HEK293 (cell line): ENCODE data around the gene BCAP31.

Source experiments
- CTCF ChIA-PET: fragments of 350-600 bp; formaldehyde crosslinking; extraction: SDS; loops from one replicate; lab custom pipeline; 2021; ENCODE audit warnings: antibody characterized with exemption; lab: Yijun Ruan, JAX
- POLR2A ChIA-PET: fragments of 300-600 bp; formaldehyde crosslinking; extraction: SDS; loops from one replicate; lab custom pipeline; 2020; ENCODE audit warnings: antibody characterized with exemption, inconsistent platforms; lab: Yijun Ruan, JAX
- H3K27ac ChIP-seq: fragments of 200-500 bp; sonication (Bioruptor generic); 2 replicates; pipeline ENCODE4 v1.5.1; 2014; ENCODE audit warnings: low read depth, low read length, control low read depth, inconsistent platforms; ENCODE audit errors: extremely low read depth
- H3K36me3 ChIP-seq, 2 experiments: fragments of 200-500 bp in 1 of 2; sonication (Bioruptor generic) in 1 of 2; 1 replicate in 1 of 2; 2 replicates in 1 of 2; pipeline ENCODE4 v1.5.1; 2014 to 2017; ENCODE audit warnings: inconsistent platforms in 2 of 2, low read length in 2 of 2; ENCODE audit not compliant: control insufficient read depth in 2 of 2, insufficient read depth in 1 of 2
- H3K4me1 ChIP-seq: fragments of 200-500 bp; sonication (Bioruptor generic); 2 replicates; pipeline ENCODE4 v1.5.1; 2014; ENCODE audit warnings: mild to moderate bottlenecking, low read length, inconsistent platforms; ENCODE audit not compliant: control insufficient read depth, insufficient read depth
- H3K4me3 ChIP-seq: 2 replicates; pipeline ENCODE4 v1.5.1; 2011; ENCODE audit warnings: low read depth, mild to moderate bottlenecking, control low read depth, low read length, moderate library complexity
- H3K9me3 ChIP-seq: fragments of 200-500 bp; sonication (Bioruptor generic); 2 replicates; pipeline ENCODE4 v1.5.1; 2014; ENCODE audit warnings: low read depth, low read length, inconsistent platforms; ENCODE audit not compliant: control insufficient read depth, insufficient read depth
- BCL11B ChIP-seq: fragments of 450-650 bp; formaldehyde crosslinking; IDR thresholded peaks from 2 replicates; pipeline ENCODE4 v1.5.1; 2016; ENCODE audit warnings: low read depth, missing biosample characterization, missing genetic modification characterization
- KLF7 ChIP-seq: fragments of 450-650 bp; formaldehyde crosslinking; IDR thresholded peaks from 2 replicates; pipeline ENCODE4 v1.5.1; 2016; ENCODE audit warnings: missing biosample characterization, missing genetic modification characterization, borderline replicate concordance
- PRDM4 ChIP-seq: fragments of 450-650 bp; formaldehyde crosslinking; IDR thresholded peaks from 2 replicates; pipeline ENCODE4 v1.5.1; 2017; ENCODE audit warnings: missing biosample characterization, missing genetic modification characterization
- TCF7L2 ChIP-seq: IDR thresholded peaks from 2 replicates; pipeline ENCODE4 v1.6.1; 2011; ENCODE audit warnings: low read depth, mild to moderate bottlenecking, inconsistent platforms, low read length, moderate library complexity, borderline replicate concordance
- WT1 ChIP-seq: fragments of 450-650 bp; formaldehyde crosslinking; IDR thresholded peaks from 2 replicates; pipeline ENCODE4 v1.5.1; 2016; ENCODE audit warnings: missing biosample characterization, missing genetic modification characterization
- ZBTB1 ChIP-seq: fragments of 450-650 bp; formaldehyde crosslinking; IDR thresholded peaks from 2 replicates; pipeline ENCODE4 v1.5.1; 2016; ENCODE audit warnings: missing biosample characterization, missing genetic modification characterization
- ZBTB6 ChIP-seq: fragments of 450-650 bp; formaldehyde crosslinking; IDR thresholded peaks from 2 replicates; pipeline ENCODE4 v1.5.1; 2017; ENCODE audit warnings: missing biosample characterization, missing genetic modification characterization
- ZNF10 ChIP-seq: fragments of 450-650 bp; formaldehyde crosslinking; IDR thresholded peaks from 2 replicates; pipeline ENCODE4 v1.5.1; 2017; ENCODE audit warnings: missing biosample characterization, missing genetic modification characterization
- ZNF112 ChIP-seq: fragments of 450-650 bp; formaldehyde crosslinking; IDR thresholded peaks from 2 replicates; pipeline ENCODE4 v1.5.0; 2017; ENCODE audit warnings: missing biosample characterization, missing genetic modification characterization
- ZNF280C ChIP-seq: fragments of 450-650 bp; formaldehyde crosslinking; IDR thresholded peaks from 2 replicates; pipeline ENCODE4 v1.5.1; 2016; ENCODE audit warnings: missing biosample characterization, missing genetic modification characterization
- ZNF335 ChIP-seq: fragments of 450-650 bp; formaldehyde crosslinking; conservative IDR thresholded peaks from 2 replicates; pipeline ENCODE4 v1.5.1; 2016; ENCODE audit warnings: missing biosample characterization, missing genetic modification characterization
- ZNF341 ChIP-seq: fragments of 450-650 bp; formaldehyde crosslinking; IDR thresholded peaks from 2 replicates; pipeline ENCODE4; 2016; ENCODE audit warnings: low read depth, missing biosample characterization, missing genetic modification characterization
- ZNF473 ChIP-seq: fragments of 450-650 bp; formaldehyde crosslinking; IDR thresholded peaks from 2 replicates; pipeline ENCODE4 v1.5.1; 2017; ENCODE audit warnings: missing biosample characterization, missing genetic modification characterization
- ZNF530 ChIP-seq: fragments of 450-650 bp; formaldehyde crosslinking; IDR thresholded peaks from 2 replicates; pipeline ENCODE4 v1.5.1; 2016; ENCODE audit warnings: low read depth, missing biosample characterization, missing genetic modification characterization
- ZNF548 ChIP-seq: fragments of 450-650 bp; formaldehyde crosslinking; IDR thresholded peaks from 2 replicates; pipeline ENCODE4 v1.5.1; 2016; ENCODE audit warnings: missing biosample characterization, missing genetic modification characterization
- ZNF558 ChIP-seq: fragments of 450-650 bp; formaldehyde crosslinking; IDR thresholded peaks from 2 replicates; pipeline ENCODE4 v1.5.1; 2016; ENCODE audit warnings: missing biosample characterization, missing genetic modification characterization
- ZNF560 ChIP-seq: fragments of 450-650 bp; formaldehyde crosslinking; IDR thresholded peaks from 2 replicates; pipeline ENCODE4 v1.5.1; 2017; ENCODE audit warnings: missing biosample characterization, missing genetic modification characterization, borderline replicate concordance
- ZNF561 ChIP-seq: fragments of 450-650 bp; IDR thresholded peaks from 2 replicates; pipeline ENCODE4 v1.5.1; 2018; ENCODE audit warnings: missing biosample characterization, missing genetic modification characterization, borderline replicate concordance
- ZNF692 ChIP-seq: fragments of 450-650 bp; formaldehyde crosslinking; IDR thresholded peaks from 2 replicates; pipeline ENCODE4 v1.5.1; 2016; ENCODE audit warnings: missing biosample characterization, missing genetic modification characterization
- ZNF768 ChIP-seq: fragments of 450-650 bp; formaldehyde crosslinking; IDR thresholded peaks from 2 replicates; pipeline ENCODE4 v1.5.1; 2018; ENCODE audit warnings: missing biosample characterization, mild to moderate bottlenecking, missing genetic modification characterization
- ZSCAN18 ChIP-seq: fragments of 450-650 bp; formaldehyde crosslinking; IDR thresholded peaks from 2 replicates; pipeline ENCODE4 v1.5.1; 2016; ENCODE audit warnings: missing biosample characterization, missing genetic modification characterization

BCAP31 gene

GRCh38 chrX:153671589-153672530 lies 52.3 kb downstream of the BCAP31 start:
- TF ChIP-seq ZNF10 (tag by site-specific recombination) = peak; percentile 54; the same call in 1 of the 2 replicates
- no peak for TF ChIP-seq ZNF473 (tag by site-specific recombination)
- Histone ChIP-seq H3K36me3 (no peaks in the 10 kb centered on the region), H3K27ac (no peak overlapping the region), H3K4me1 (no peaks in the 10 kb centered on the region), H3K4me3 (no peak overlapping the region), H3K9me3 (no peaks in the 10 kb centered on the region)
- ChIA-PET CTCF (interaction anchor here (0.6 to 5.2 kb wide), 4 partner anchors 24 to 624 kb away, joined by 4 to 52 read pairs (median 8); no protein-coding TSS in a partner anchor), POLR2A (no interaction called here)

GRCh38 chrX:153670748-153671588 lies 53.2 kb downstream of the BCAP31 start:
- POLR2A ChIA-PET = no interaction called here

More at GRCh38 chrX:153670748-153671588, 53.2 kb downstream of the BCAP31 start:
- no peaks in the 10 kb centered on the region for H3K36me3 ChIP-seq
- H3K4me3 ChIP-seq = no peak overlapping the region
- no peak for TF ChIP-seq ZNF548 (tag by site-specific recombination)
- no peak for TF ChIP-seq ZNF558 (tag by site-specific recombination)
- TF ChIP-seq ZBTB6 (tag by site-specific recombination) = no peak
- no peak for TF ChIP-seq ZSCAN18 (tag by site-specific recombination)
- no peak for TF ChIP-seq ZNF341
- TF ChIP-seq ZNF280C (tag by site-specific recombination) = no peak
- no peak for TF ChIP-seq ZBTB1
- no peak for TF ChIP-seq ZNF530
- no peak for TF ChIP-seq BCL11B
- no peak for TF ChIP-seq ZNF335 (tag by site-specific recombination)
- TF ChIP-seq ZNF112 (tag by site-specific recombination) = no peak
- TF ChIP-seq PRDM4 (tag by site-specific recombination) = no peak
- no peak for TF ChIP-seq TCF7L2
- TF ChIP-seq ZNF561 = no peak
- TF ChIP-seq ZNF768 (tag by site-specific recombination) = no peak
- TF ChIP-seq ZNF560 (tag by site-specific recombination) = no peak
- no peak for TF ChIP-seq KLF7
- TF ChIP-seq WT1 (tag by site-specific recombination) = no peak
- no peak for TF ChIP-seq ZNF692 (tag by site-specific recombination)
- CTCF ChIA-PET = interaction anchor here (0.6 to 5.2 kb wide), 8 partner anchors 8 to 272 kb away, joined by 4 to 52 read pairs (median 6); no protein-coding TSS in a partner anchor
- H3K4me1 ChIP-seq = no peaks in the 10 kb centered on the region
- no peaks in the 10 kb centered on the region for H3K9me3 ChIP-seq
- no peak overlapping the region for H3K27ac ChIP-seq
